ENCODE measurements around the gene STRADB. TPM values are rescaled to one million over a fixed set of nuclear protein-coding genes. Genes with fewer than 3 reads are reported as not detected.

Gene STRADB
- total RNA-seq, 2 experiments from 2014 or later, result 17.6 to 19.1 TPM

- intact Hi-C loops (cut with micrococcal nuclease), result loop anchor here (5.0 kb wide), 5 partner anchors 270 to 815 kb away; partner anchors contain the start of genes BZW1, CASP10, FZD7 and HYCC2
- H3K36me3 Mint-ChIP-seq (ENCODE audit: low read depth), result peaks cover 5% of the 10 kb centered on the region
- H3K27me3 Mint-ChIP-seq (ENCODE audit: low read depth), result no peaks in the 10 kb centered on the region
- H3K9me3 Mint-ChIP-seq, result no peaks in the 10 kb centered on the region
- peak; percentile 21 for DNase-seq
- peak overlapping the region; percentile 95 for H3K4me3 Mint-ChIP-seq
- H3K27ac Mint-ChIP-seq, result peak overlapping the region; percentile 60
- H3K4me1 Mint-ChIP-seq (ENCODE audit: low read depth), result peaks cover 44% of the 10 kb centered on the region
- CTCF ChIA-PET, result interaction anchor here (1.2 to 1.9 kb wide), 5 partner anchors 9 to 89 kb away, joined by 3 to 4 read pairs (median 4); no protein-coding TSS in a partner anchor
Observed at GRCh38 chr2:201452058-201452921, 750 bp downstream of the STRADB start.

- Mint-ChIP-seq H3K27ac (no peak overlapping the region), H3K4me1 (ENCODE audit: low read depth) (peaks cover 36% of the 10 kb centered on the region), H3K27me3 (ENCODE audit: low read depth) (no peaks in the 10 kb centered on the region), H3K4me3 (peak overlapping the region; percentile 78), H3K9me3 (no peaks in the 10 kb centered on the region), H3K36me3 (ENCODE audit: low read depth) (peaks cover 2% of the 10 kb centered on the region)
- DNase-seq, result no peak
- CTCF ChIA-PET, result interaction anchor here (1.2 to 1.9 kb wide), 4 partner anchors 8 to 89 kb away, joined by 3 to 4 read pairs (median 4); no protein-coding TSS in a partner anchor
- intact Hi-C loops (cut with micrococcal nuclease), result loop anchor here (5.0 kb wide), 5 partner anchors 271 to 814 kb away; partner anchors contain the start of genes BZW1, CASP10, FZD7 and HYCC2
Observed at GRCh38 chr2:201452922-201453643, 1.5 kb downstream of the STRADB start.

- DNase-seq, result no peak
- no peak overlapping the region for H3K4me3 Mint-ChIP-seq
- no peak overlapping the region for H3K27ac Mint-ChIP-seq
- H3K4me1 Mint-ChIP-seq (ENCODE audit: low read depth), result peaks cover 1% of the 10 kb centered on the region
- H3K9me3 Mint-ChIP-seq, result no peaks in the 10 kb centered on the region
- intact Hi-C loops (cut with micrococcal nuclease), result no loop called here
- H3K36me3 Mint-ChIP-seq (ENCODE audit: low read depth), result peaks cover 23% of the 10 kb centered on the region
- no peaks in the 10 kb centered on the region for H3K27me3 Mint-ChIP-seq (ENCODE audit: low read depth)
- CTCF ChIA-PET, result no interaction called here
Observed at GRCh38 chr2:201458381-201458780, 6.8 kb downstream of the STRADB start.

- H3K27me3 Mint-ChIP-seq (ENCODE audit: low read depth), result no peaks in the 10 kb centered on the region
- no peak overlapping the region for H3K27ac Mint-ChIP-seq
- peaks cover 33% of the 10 kb centered on the region for H3K36me3 Mint-ChIP-seq (ENCODE audit: low read depth)
- no peak for DNase-seq
- intact Hi-C loops (cut with micrococcal nuclease), result no loop called here
- CTCF ChIA-PET, result interaction anchor here (1.5 kb wide), 1 partner anchor 8 kb away, joined by 4 read pairs; no protein-coding TSS in a partner anchor
- H3K9me3 Mint-ChIP-seq, result no peaks in the 10 kb centered on the region
- H3K4me3 Mint-ChIP-seq, result no peak overlapping the region
- no peaks in the 10 kb centered on the region for H3K4me1 Mint-ChIP-seq (ENCODE audit: low read depth)
Observed at GRCh38 chr2:201460532-201460931, 9.0 kb downstream of the STRADB start.

- Mint-ChIP-seq H3K27ac (no peak overlapping the region), H3K4me3 (no peak overlapping the region), H3K4me1 (ENCODE audit: low read depth) (peaks cover 4% of the 10 kb centered on the region), H3K9me3 (no peaks in the 10 kb centered on the region), H3K36me3 (ENCODE audit: low read depth) (peaks cover 34% of the 10 kb centered on the region), H3K27me3 (ENCODE audit: low read depth) (no peaks in the 10 kb centered on the region)
- no peak for DNase-seq
- CTCF ChIA-PET, result interaction anchor here (0.6 to 1.0 kb wide), 2 partner anchors 10 to 78 kb away, joined by 3 to 4 read pairs; no protein-coding TSS in a partner anchor
- intact Hi-C loops (cut with micrococcal nuclease), result no loop called here
Observed at GRCh38 chr2:201464547-201464946, 13.0 kb downstream of the STRADB start.

- Mint-ChIP-seq H3K4me1 (ENCODE audit: low read depth) (peaks cover 4% of the 10 kb centered on the region), H3K4me3 (no peak overlapping the region), H3K9me3 (no peaks in the 10 kb centered on the region), H3K36me3 (ENCODE audit: low read depth) (peaks cover 30% of the 10 kb centered on the region), H3K27ac (no peak overlapping the region), H3K27me3 (ENCODE audit: low read depth) (no peaks in the 10 kb centered on the region)
- no peak for DNase-seq
- intact Hi-C loops (cut with micrococcal nuclease), result no loop called here
- CTCF ChIA-PET, result no interaction called here
Observed at GRCh38 chr2:201465524-201465971, 14.0 kb downstream of the STRADB start.

- Mint-ChIP-seq H3K4me1 (ENCODE audit: low read depth) (peaks cover 4% of the 10 kb centered on the region), H3K9me3 (no peaks in the 10 kb centered on the region), H3K36me3 (ENCODE audit: low read depth) (peaks cover 32% of the 10 kb centered on the region), H3K4me3 (no peak overlapping the region), H3K27me3 (ENCODE audit: low read depth) (no peaks in the 10 kb centered on the region), H3K27ac (no peak overlapping the region)
- DNase-seq, result no peak
- CTCF ChIA-PET, result interaction anchor here (1.2 kb wide), 1 partner anchor 14 kb away, joined by 4 read pairs; no protein-coding TSS in a partner anchor
- intact Hi-C loops (cut with micrococcal nuclease), result no loop called here
Observed at GRCh38 chr2:201466050-201466675, 14.6 kb downstream of the STRADB start.

GRCh38 chr2:201467666-201468065 lies 16.1 kb downstream of the STRADB start:
- intact Hi-C loops (cut with micrococcal nuclease), result no loop called here
- no peak for DNase-seq
- CTCF ChIA-PET, result interaction anchor here (0.6 to 0.7 kb wide), 2 partner anchors 34 to 222 kb away, joined by 3 read pairs; no protein-coding TSS in a partner anchor
- no peaks in the 10 kb centered on the region for H3K9me3 Mint-ChIP-seq
- no peak overlapping the region for H3K27ac Mint-ChIP-seq
- H3K4me1 Mint-ChIP-seq (ENCODE audit: low read depth), result peaks cover 4% of the 10 kb centered on the region
- H3K36me3 Mint-ChIP-seq (ENCODE audit: low read depth), result peaks cover 20% of the 10 kb centered on the region
- H3K4me3 Mint-ChIP-seq, result no peak overlapping the region
- no peaks in the 10 kb centered on the region for H3K27me3 Mint-ChIP-seq (ENCODE audit: low read depth)

- H3K36me3 Mint-ChIP-seq (ENCODE audit: low read depth), result peaks cover 18% of the 10 kb centered on the region
- CTCF ChIA-PET, result no interaction called here
Observed at GRCh38 chr2:201470821-201471731, 19.5 kb downstream of the STRADB start.

GRCh38 chr2:201471732-201472393 lies 20.3 kb downstream of the STRADB start:
- Mint-ChIP-seq H3K9me3 (no peaks in the 10 kb centered on the region), H3K27ac (no peak overlapping the region), H3K4me3 (no peak overlapping the region), H3K36me3 (ENCODE audit: low read depth) (peaks cover 18% of the 10 kb centered on the region), H3K27me3 (ENCODE audit: low read depth) (no peaks in the 10 kb centered on the region), H3K4me1 (ENCODE audit: low read depth) (peaks cover 4% of the 10 kb centered on the region)
- intact Hi-C loops (cut with micrococcal nuclease), result no loop called here
- CTCF ChIA-PET, result no interaction called here
- no peak for DNase-seq

More at GRCh38 chr2:201470821-201471731, 19.5 kb downstream of the STRADB start:
- intact Hi-C loops (cut with micrococcal nuclease), result no loop called here
- peaks cover 4% of the 10 kb centered on the region for H3K4me1 Mint-ChIP-seq (ENCODE audit: low read depth)
- no peak overlapping the region for H3K4me3 Mint-ChIP-seq
- no peaks in the 10 kb centered on the region for H3K9me3 Mint-ChIP-seq
- H3K27me3 Mint-ChIP-seq (ENCODE audit: low read depth), result no peaks in the 10 kb centered on the region
- no peak overlapping the region for H3K27ac Mint-ChIP-seq
- no peak for DNase-seq

- no peaks in the 10 kb centered on the region for H3K27me3 Mint-ChIP-seq (ENCODE audit: low read depth)
- CTCF ChIA-PET, result no interaction called here
- no peak for DNase-seq
- H3K27ac Mint-ChIP-seq, result no peak overlapping the region
- intact Hi-C loops (cut with micrococcal nuclease), result no loop called here
- H3K36me3 Mint-ChIP-seq (ENCODE audit: low read depth), result peaks cover 18% of the 10 kb centered on the region
- H3K9me3 Mint-ChIP-seq, result no peaks in the 10 kb centered on the region
- no peak overlapping the region for H3K4me3 Mint-ChIP-seq
- H3K4me1 Mint-ChIP-seq (ENCODE audit: low read depth), result peaks cover 4% of the 10 kb centered on the region
Observed at GRCh38 chr2:201472411-201472810, 20.9 kb downstream of the STRADB start.
